Astrocyte of the cerebellum (primary cell): ENCODE measurements around the gene UBE3B.

Experiments used
- DNase-seq: peaks from one replicate; pipeline ENCODE4 v3.0.0-alpha.2; 2011; ENCODE audit warnings: low read depth
- H3K4me3 ChIP-seq: 2 replicates; pipeline ENCODE4 v1.5.1; 2011; ENCODE audit warnings: mild to moderate bottlenecking, low read depth, low read length, moderate library complexity
- in situ Hi-C: cut with HindIII; loops from 2 replicates; pipeline ENCODE4 v1.10.0; 2017; ENCODE audit warnings: low sequenced_read_pairs
- TF ChIP-seq, protein P1 (sequence below): IDR thresholded peaks from 2 replicates; pipeline ENCODE4 v1.5.1; 2012; ENCODE audit warnings: low read length, low read depth, moderate library complexity, mild to moderate bottlenecking; ENCODE audit errors: missing control alignments

The UBE3B gene

GRCh38 chr12:109493090-109493489, 15.7 kb downstream of the UBE3B start:
- in situ Hi-C loops, result no loop called here
- no peak overlapping the region for H3K4me3 ChIP-seq
- TF ChIP-seq, protein P1, sequence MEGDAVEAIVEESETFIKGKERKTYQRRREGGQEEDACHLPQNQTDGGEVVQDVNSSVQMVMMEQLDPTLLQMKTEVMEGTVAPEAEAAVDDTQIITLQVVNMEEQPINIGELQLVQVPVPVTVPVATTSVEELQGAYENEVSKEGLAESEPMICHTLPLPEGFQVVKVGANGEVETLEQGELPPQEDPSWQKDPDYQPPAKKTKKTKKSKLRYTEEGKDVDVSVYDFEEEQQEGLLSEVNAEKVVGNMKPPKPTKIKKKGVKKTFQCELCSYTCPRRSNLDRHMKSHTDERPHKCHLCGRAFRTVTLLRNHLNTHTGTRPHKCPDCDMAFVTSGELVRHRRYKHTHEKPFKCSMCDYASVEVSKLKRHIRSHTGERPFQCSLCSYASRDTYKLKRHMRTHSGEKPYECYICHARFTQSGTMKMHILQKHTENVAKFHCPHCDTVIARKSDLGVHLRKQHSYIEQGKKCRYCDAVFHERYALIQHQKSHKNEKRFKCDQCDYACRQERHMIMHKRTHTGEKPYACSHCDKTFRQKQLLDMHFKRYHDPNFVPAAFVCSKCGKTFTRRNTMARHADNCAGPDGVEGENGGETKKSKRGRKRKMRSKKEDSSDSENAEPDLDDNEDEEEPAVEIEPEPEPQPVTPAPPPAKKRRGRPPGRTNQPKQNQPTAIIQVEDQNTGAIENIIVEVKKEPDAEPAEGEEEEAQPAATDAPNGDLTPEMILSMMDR, result no peak
- no peak for DNase-seq

GRCh38 chr12:109493938-109494337, 16.5 kb downstream of the UBE3B start:
- TF ChIP-seq, protein P1, result no peak
- no peak for DNase-seq
- in situ Hi-C loops, result no loop called here
- H3K4me3 ChIP-seq, result no peak overlapping the region

DNA sequence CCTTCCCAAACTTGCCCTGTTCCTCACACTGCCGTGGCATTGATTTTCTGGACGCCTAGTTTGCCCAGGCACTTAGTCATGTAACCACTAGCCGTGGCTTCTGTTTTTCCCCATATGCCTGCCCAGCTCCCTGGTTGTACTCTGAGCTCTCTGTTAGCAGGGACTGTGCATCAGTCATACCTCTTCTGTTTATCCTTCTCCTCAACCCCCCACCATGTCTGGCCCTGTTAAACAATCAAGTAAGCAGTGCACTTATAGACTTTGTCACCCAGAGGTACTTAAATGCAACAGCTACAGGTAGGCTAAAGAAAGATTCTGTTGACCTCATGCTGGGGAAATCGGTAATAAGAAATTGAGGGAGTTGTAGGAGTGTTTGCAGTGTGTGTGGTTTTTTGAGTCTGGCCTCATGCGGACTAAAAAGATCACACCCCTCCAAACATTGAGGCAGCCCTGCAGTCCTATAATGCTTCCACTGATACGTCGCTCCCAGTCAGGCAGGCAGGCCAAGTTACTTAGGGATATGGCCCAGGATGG, 17.0 kb downstream of the UBE3B start:
- H3K4me3 ChIP-seq, result no peak overlapping the region
- in situ Hi-C loops, result no loop called here
- TF ChIP-seq, protein P1, result no peak
- DNase-seq, result no peak

- in situ Hi-C loops, result no loop called here
- TF ChIP-seq, protein P1, result no peak
- no peak overlapping the region for H3K4me3 ChIP-seq
- DNase-seq, result no peak
These were observed 17.6 kb downstream of the UBE3B start for GRCh38 chr12:109495012-109495411.

DNA sequence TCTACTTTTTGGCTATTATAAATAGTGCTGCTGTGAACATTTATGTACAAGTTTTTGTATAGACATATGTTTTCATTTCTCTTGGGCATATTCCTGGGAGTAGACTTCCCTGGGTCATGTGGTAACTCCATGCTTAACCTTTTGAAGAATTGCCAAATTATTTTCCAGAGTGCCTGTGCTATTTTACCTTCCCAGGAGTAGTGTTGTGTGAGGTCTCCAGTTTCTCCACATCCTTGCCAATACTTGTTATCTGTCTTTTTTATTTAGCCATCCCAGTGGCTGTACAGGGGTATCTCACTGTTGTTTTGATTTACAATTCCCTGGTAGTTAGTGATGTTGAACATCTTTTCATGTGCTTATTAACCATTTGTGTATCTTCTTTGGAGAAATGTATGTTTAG, 18.9 kb downstream of the UBE3B start:
- no peak for DNase-seq
- in situ Hi-C loops, result no loop called here
- H3K4me3 ChIP-seq, result no peak overlapping the region
- TF ChIP-seq, protein P1, result no peak

- no peak overlapping the region for H3K4me3 ChIP-seq
- TF ChIP-seq, protein P1, result no peak
- DNase-seq, result no peak
- in situ Hi-C loops, result no loop called here
These were observed 20.2 kb downstream of the UBE3B start for GRCh38 chr12:109497675-109498074.
